Ovary (tissue), 3 donors: ENCODE measurements around the gene PTPRN2.

Source experiments
- CTCF ChIP-seq, 3 donors: fragments of 450-650 bp in 2 of 3; fragments of 200-600 bp in 1 of 3; IDR thresholded peaks; one replicate each; pipeline versions ENCODE4 v1.5.1 to v1.8.0; 2016 to 2022; ENCODE audit warnings: antibody characterized with exemption in 3 of 3, mild to moderate bottlenecking in 1 of 3
- POLR2A ChIP-seq: fragments of 450-650 bp; IDR thresholded peaks from one replicate; pipeline ENCODE4 v1.6.1; 2017; ENCODE audit warnings: antibody characterized with exemption, mild to moderate bottlenecking, moderate library complexity
- donor health status: DM: no; HTN: no; CAD: no.

GRCh38 chr7:157498657-157499056, 1089.0 kb downstream of the PTPRN2 start:
- TF ChIP-seq POLR2A (no peak), CTCF (IDR thresholded peaks at IDR 0.05) (no peak)
